GM12878 (cell line): ENCODE data around the gene ANKRD6.

Experiments
- BCL11A ChIP-seq: IDR thresholded peaks from 2 replicates; pipeline ENCODE4 v1.6.1; 2011; ENCODE audit warnings: low read depth, low read length
- CBX5 ChIP-seq: sonication (generic); IDR thresholded peaks from 2 replicates; pipeline ENCODE4 v1.6.1; 2016; ENCODE audit warnings: low read depth, moderate library complexity, mild to moderate bottlenecking, inconsistent platforms
- HCFC1 ChIP-seq: fragments of 150-350 bp; IDR thresholded peaks from 2 replicates; pipeline ENCODE4 v1.6.1; 2014; ENCODE audit warnings: low read length
- POLR2A ChIP-seq: IDR thresholded peaks from 2 replicates; pipeline ENCODE4 v1.6.1; 2011; ENCODE audit warnings: low read depth, mild to moderate bottlenecking, low read length
- SP1 ChIP-seq: IDR thresholded peaks from one replicate; pipeline ENCODE4 v1.6.1; 2011; ENCODE audit warnings: low read depth, low read length

- TF ChIP-seq SP1 (no peak), BCL11A (no peak), HCFC1 (no peak), POLR2A (no peak), CBX5 (no peak)
These were observed 182.9 kb downstream of the ANKRD6 start for GRCh38 chr6:89615882-89616281.
